GDM1 (cell line): ENCODE measurements around the gene ITGAE.
"Not testable (repeated sequence)": the region's sequence is repeated elsewhere in the genome, so short reads cannot be mapped to it uniquely, and the experiment has no call there.

ENCODE experiments used
- DNase-seq: peaks from one replicate; lab custom pipeline; 2025; lab: John Stamatoyannopoulos, UW

The ITGAE gene

GRCh38 chr17:3729881-3730280, 71.1 kb downstream of the ITGAE start:
- DNase-seq = no peak

GRCh38 chr17:3728099-3728498, 72.9 kb downstream of the ITGAE start:
- not testable (repeated sequence) for DNase-seq

- no peak for DNase-seq
These were observed 73.9 kb downstream of the ITGAE start for GRCh38 chr17:3727041-3727440.

GRCh38 chr17:3724378-3725077, 76.5 kb downstream of the ITGAE start:
- DNase-seq = no peak

- peak; percentile 87 for DNase-seq
These were observed 77.2 kb downstream of the ITGAE start, which contains the start of gene HASPIN for GRCh38 chr17:3723556-3724377. Gene HASPIN (plus strand): TSS chr17:3723903. CDS start chr17:3723936, 33 bp downstream.

GRCh38 chr17:3723188-3723555, 77.8 kb downstream of the ITGAE start:
- DNase-seq = no peak

- DNase-seq = no peak
These were observed 78.3 kb downstream of the ITGAE start for GRCh38 chr17:3722716-3723115.

- no peak for DNase-seq
These were observed 81.7 kb downstream of the ITGAE start for GRCh38 chr17:3719265-3719664.

GRCh38 chr17:3718201-3718600, 82.8 kb downstream of the ITGAE start:
- no peak for DNase-seq

GRCh38 chr17:3715296-3715695, 85.7 kb downstream of the ITGAE start:
- no peak for DNase-seq

- DNase-seq = no peak
These were observed 88.1 kb downstream of the ITGAE start for GRCh38 chr17:3712811-3713463.

- DNase-seq = peak; percentile 36
These were observed 90.0 kb downstream of the ITGAE start for GRCh38 chr17:3710951-3711383.

- no peak for DNase-seq
These were observed 92.6 kb downstream of the ITGAE start for GRCh38 chr17:3708366-3708765.

GRCh38 chr17:3705718-3705984, 95.3 kb downstream of the ITGAE start:
- DNase-seq = not testable (repeated sequence)

GRCh38 chr17:3704931-3705717, 95.9 kb downstream of the ITGAE start:
- DNase-seq = no peak

- DNase-seq = not testable (repeated sequence)
These were observed 98.9 kb downstream of the ITGAE start for GRCh38 chr17:3702041-3702539.

- no peak for DNase-seq
These were observed 101.0 kb downstream of the ITGAE start for GRCh38 chr17:3699951-3700350.

- DNase-seq = no peak
These were observed 102.8 kb downstream of the ITGAE start for GRCh38 chr17:3698139-3698538.

GRCh38 chr17:3697103-3697476, 103.9 kb downstream of the ITGAE start:
- no peak for DNase-seq

- no peak for DNase-seq
These were observed 105.1 kb downstream of the ITGAE start, which contains the start of gene P2RX5 for GRCh38 chr17:3695723-3696411. Gene P2RX5 (minus strand): TSS chr17:3696155. CDS start chr17:3696005, 150 bp downstream.

GRCh38 chr17:3695129-3695722, 105.8 kb downstream of the ITGAE start:
- no peak for DNase-seq
